ENCODE data around the gene CD44.
A peak's percentile ranks its signal among the peaks of the same experiment; 100 is the strongest.

CD44 gene

DNA sequence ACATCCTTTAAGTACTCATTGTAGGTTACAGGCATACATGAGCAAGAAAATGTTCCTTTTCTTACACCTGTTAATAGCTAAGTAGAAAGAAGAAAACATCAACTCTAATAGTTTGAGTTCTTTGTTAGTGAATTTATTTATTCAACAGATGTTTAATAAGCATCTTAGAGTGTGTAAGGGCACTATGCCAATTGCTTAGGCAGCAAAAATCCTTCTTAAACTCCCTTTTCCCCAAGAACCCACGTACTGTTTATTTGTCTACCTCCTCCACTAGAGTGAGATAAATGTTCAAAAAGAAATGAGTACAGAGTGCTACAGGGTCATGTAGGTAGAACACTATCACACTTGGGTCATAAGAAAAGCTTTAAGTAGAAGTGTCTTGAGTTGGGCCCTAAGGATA, 131.4 kb downstream of the CD44 start:
- H3K4me3 ChIP-seq (ENCODE audit: low read depth, low read length): no peak overlapping the region
- no peak for DNase-seq (ENCODE audit: low read depth)
- TF ChIP-seq, protein P1, sequence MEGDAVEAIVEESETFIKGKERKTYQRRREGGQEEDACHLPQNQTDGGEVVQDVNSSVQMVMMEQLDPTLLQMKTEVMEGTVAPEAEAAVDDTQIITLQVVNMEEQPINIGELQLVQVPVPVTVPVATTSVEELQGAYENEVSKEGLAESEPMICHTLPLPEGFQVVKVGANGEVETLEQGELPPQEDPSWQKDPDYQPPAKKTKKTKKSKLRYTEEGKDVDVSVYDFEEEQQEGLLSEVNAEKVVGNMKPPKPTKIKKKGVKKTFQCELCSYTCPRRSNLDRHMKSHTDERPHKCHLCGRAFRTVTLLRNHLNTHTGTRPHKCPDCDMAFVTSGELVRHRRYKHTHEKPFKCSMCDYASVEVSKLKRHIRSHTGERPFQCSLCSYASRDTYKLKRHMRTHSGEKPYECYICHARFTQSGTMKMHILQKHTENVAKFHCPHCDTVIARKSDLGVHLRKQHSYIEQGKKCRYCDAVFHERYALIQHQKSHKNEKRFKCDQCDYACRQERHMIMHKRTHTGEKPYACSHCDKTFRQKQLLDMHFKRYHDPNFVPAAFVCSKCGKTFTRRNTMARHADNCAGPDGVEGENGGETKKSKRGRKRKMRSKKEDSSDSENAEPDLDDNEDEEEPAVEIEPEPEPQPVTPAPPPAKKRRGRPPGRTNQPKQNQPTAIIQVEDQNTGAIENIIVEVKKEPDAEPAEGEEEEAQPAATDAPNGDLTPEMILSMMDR (IDR thresholded peaks at IDR 0.05; ENCODE audit: low read depth, low read length, missing control alignments): no peak

DNA sequence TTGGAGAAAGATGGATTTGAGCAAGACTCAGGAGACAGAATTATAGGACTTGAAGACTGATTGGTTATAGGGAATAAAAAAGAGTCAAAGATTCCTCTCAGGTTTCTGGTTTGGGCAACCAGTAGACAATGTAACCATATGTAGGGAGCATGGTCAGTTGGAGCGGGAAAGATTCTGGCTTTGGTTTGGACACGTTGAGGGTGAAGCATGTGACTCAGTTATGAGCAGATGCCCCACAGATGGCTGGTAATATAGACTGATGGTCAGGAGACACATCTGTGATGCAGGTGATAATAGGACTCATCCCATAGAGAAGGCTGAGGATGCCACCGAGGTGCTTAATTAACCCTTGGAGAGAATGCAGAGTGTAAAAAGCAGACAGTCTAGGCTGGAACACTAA, 132.1 kb downstream of the CD44 start:
- TF ChIP-seq, protein P1 (IDR thresholded peaks at IDR 0.05; ENCODE audit: low read depth, low read length, missing control alignments): no peak
- DNase-seq (ENCODE audit: low read depth): no peak
- H3K4me3 ChIP-seq (ENCODE audit: low read depth, low read length): no peak overlapping the region

DNA sequence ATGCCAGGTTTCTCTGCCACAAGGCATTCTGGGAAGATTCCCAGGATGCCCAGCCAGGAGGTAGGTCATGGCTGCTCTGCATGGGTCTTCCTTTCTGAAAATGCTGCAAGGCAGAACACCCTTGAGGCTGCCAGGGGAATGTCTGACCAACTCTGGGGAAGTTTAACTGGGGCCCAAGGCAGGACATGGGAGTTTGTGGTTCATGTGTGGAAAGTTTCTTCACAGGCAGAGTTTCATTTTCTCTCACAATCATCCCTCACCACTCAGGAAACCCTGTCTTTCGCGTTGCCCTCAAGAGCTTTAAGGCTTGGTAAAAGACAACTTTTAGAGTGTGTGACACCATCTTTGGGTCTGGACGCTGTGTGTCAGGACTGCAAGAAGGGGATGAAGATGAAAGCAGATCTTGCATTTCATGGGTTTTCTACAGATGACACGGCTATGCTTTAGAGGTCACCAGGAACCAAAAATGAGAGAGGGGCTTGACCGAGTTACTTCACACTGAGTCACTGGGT, 133.5 kb downstream of the CD44 start:
- H3K4me3 ChIP-seq (ENCODE audit: low read depth, low read length): no peak overlapping the region
- DNase-seq (ENCODE audit: low read depth): peak; percentile 74
- TF ChIP-seq, protein P1 (IDR thresholded peaks at IDR 0.05; ENCODE audit: low read depth, low read length, missing control alignments): no peak

DNA sequence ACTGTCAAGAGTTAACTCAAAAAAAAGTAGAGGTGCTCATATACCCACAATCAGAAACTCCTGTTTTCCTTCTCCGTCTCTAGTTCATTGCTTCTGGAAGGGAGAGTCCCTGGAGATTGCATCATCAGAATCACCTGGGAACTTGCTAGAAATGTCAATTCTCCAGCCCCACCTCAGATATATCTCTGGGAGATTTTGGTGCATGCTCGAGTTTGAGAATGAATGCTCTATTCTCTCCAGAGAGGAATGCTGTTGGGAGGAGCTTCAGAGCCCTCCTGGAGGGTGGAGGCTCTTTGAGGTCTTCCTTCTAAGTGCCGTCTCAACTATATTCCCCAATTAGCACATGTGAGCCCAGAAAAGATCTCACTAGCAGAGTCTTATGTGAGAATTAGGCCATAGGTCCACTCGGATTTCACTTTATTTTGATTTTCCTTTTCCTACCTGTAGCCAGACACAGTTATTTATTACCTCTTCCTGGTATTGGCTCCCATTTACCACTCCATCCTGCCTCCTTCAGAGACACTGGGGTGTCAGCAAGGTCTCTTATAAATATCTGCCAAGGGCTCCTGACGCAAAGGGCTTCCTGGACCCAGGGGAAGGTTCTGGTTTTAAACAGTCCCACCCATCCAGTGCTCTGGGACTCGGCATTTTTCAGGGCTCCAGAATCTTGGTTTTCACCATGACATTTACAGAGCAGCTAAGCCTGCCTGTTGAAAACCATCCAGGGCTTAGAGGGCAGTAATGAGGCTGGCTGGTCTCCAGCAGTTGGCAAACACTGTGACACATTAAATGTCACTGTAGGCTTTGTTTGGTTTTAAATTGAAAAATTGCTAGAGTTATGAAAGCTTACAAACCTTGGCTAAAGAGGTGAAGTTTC, 136.2 kb downstream of the CD44 start:
- no peak overlapping the region for H3K4me3 ChIP-seq (ENCODE audit: low read depth, low read length)
- DNase-seq (ENCODE audit: low read depth): no peak
- TF ChIP-seq, protein P1 (IDR thresholded peaks at IDR 0.05; ENCODE audit: low read depth, low read length, missing control alignments): no peak

- no peak for DNase-seq (ENCODE audit: low read depth)
- TF ChIP-seq, protein P1 (IDR thresholded peaks at IDR 0.05; ENCODE audit: low read depth, low read length, missing control alignments): no peak
- H3K4me3 ChIP-seq (ENCODE audit: low read depth, low read length): no peak overlapping the region
Observed at GRCh38 chr11:35275786-35276170, 136.8 kb downstream of the CD44 start.

DNA sequence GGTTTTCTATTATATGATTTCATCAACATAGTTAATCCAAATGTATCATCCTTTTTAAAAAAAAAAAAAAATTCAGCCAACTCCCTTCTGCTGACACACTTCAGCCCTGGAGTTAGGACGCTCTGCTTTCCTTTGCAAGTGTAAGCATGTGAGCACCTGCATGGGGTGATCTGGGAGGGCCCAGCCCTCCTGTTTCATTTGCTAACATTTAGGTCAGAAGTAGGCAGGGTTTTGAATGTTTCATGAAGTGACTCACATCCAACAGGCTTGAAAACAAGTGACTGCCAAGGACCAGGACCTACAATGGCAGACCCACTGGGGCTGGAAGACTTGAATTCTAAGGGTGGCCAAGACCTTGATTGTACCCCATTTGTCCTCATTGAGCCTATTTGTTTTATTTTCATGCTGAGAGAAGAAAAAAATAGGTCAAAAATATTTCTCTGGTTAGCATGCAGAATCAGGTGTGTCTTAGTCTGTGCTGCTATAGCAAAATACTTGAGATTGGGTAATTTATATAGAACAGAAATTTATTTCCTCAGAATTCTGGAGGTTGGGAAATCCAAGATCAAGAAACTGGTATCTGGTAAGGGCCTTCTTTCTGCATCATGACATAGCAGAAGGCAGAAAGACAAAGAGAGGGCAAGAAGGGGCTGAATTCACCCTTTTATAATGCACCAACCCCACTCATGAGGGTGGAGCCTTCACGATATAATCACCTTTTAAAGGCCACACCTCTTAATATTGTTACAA, 137.6 kb downstream of the CD44 start:
- TF ChIP-seq, protein P1 (IDR thresholded peaks at IDR 0.05; ENCODE audit: low read depth, low read length, missing control alignments): no peak
- no peak overlapping the region for H3K4me3 ChIP-seq (ENCODE audit: low read depth, low read length)
- DNase-seq (ENCODE audit: low read depth): no peak
